Measurements from ENCODE around the gene H1-8.

Gene H1-8

DNA sequence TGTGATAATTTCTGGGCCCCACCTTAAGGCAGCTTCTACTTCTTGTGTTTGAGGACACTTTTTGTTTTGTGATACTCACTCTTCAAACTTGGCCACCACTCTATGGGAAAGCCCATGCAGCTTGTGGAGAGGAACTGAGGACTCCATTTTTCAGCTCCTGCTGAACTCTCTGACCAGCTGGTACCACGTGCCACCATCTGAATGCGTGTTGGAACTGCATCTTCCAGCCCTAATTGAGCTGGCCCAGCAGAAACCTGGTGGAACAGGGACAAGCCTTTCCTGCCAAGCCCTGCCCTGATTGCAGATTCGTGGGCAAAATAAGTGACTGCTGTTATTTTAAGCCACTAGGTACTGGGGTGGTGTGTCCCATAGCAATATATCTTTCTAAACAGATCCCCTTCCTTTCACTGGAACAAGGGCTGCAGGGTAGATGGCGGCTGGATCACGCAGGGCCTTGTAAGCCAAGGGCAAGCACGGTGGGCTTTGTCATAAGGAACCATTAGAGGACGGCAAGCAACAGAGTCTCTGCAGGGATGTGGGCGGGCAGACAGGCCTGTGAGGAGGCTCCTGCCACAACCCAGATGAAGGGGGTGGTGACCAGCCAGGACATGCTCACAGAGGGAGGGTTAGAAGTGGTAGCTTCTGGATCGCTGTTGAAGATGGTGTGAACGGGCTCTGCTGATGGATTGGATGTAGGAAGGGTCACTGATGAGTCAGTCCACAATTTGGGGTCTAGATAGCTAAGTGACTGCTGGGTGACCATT lies 9.5 kb downstream of the H1-8 start:
- ATAC-seq (replicated peaks) (no peak), DNase-seq (no peak)
- Mint-ChIP-seq H3K9me3 (no peaks in the 10 kb centered on the region), H3K36me3 (no peaks in the 10 kb centered on the region), H3K27ac (no peak overlapping the region), H3K4me1 (peaks cover 13 to 20% of the 10 kb centered on the region in 2 donors), H3K27me3 (peaks cover 10 to 26% of the 10 kb centered on the region in 2 donors), H3K4me3 (no peak overlapping the region)

DNA sequence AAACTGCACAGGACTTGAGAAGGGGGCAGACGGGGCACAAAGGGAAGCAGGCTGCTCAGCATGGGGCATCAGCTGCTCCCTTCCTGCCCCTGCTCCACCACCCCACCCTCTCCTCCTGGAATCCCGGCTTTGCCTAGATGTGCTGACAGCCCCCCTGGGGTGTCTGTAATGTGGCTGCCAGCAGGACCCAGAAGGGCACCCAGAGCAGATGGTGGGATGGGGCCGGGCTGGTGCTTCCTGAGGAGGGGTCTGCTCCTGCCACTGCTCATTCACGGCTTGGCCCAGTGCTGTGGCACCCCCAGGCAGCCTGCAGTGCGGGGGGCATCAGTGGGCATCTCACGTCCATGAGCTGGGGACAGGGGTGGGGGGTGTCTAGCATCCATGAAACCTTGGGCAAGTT lies 10.2 kb downstream of the H1-8 start:
- peaks cover 18 to 22% of the 10 kb centered on the region in 2 donors for H3K4me1 Mint-ChIP-seq
- H3K36me3 Mint-ChIP-seq = no peaks in the 10 kb centered on the region
- H3K4me3 Mint-ChIP-seq = no peak overlapping the region
- ATAC-seq (replicated peaks) (no peak), DNase-seq (no peak)
- peaks cover 15 to 32% of the 10 kb centered on the region in 2 donors for H3K27me3 Mint-ChIP-seq
- H3K9me3 Mint-ChIP-seq = no peaks in the 10 kb centered on the region
- no peak overlapping the region for H3K27ac Mint-ChIP-seq

- Mint-ChIP-seq H3K36me3 (no peaks in the 10 kb centered on the region), H3K4me3 (no peak overlapping the region), H3K27me3 (peaks cover 13 to 38% of the 10 kb centered on the region in 2 donors), H3K9me3 (no peaks in the 10 kb centered on the region), H3K4me1 (peaks cover 21 to 28% of the 10 kb centered on the region in 2 donors), H3K27ac (no peak overlapping the region)
- DNase-seq (no peak), ATAC-seq (replicated peaks) (no peak)
These were observed 10.7 kb downstream of the H1-8 start for GRCh38 chr3:129553719-129554118.

DNA sequence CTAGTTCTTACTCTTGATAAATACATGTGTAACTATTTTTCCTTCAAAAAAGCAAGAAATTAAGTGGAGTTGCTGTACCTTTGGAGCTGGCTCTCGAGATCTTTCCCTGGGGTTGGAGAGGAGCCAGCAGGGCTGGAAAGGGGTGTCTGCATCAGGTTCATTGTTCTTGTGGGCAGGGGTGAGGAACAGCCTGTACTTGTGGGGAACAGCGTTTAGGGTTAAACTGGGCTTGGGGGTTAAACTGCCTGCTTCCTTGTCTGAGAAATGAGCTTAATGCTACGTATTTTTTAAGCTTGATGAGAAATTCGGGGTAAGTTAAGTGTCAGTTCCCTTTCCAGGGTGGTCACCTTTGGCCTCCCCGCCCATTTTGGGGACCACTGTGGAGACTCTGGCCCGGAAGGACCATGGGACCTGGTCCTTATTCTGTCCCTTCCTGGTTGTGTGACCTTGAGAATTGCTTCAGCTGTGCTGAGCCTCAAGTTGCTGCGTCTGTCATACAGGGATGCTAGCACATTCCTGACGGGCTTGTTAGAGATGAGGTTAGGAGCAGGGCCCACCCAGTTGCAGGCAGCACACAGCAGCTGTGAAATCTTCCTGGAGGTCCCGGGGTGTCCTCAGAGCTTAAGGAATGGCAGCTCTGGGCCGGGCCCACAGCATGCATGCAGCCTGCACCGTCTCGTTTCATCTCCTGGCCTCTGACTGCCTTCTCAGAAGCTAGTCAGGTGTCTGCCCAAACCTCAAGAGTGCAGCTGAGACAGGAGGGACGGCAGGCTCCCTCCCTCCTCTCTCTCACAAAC lies 11.6 kb downstream of the H1-8 start:
- Mint-ChIP-seq H3K4me1 (peaks cover 21 to 29% of the 10 kb centered on the region in 2 donors), H3K36me3 (no peaks in the 10 kb centered on the region), H3K27ac (no peak overlapping the region), H3K9me3 (no peaks in the 10 kb centered on the region), H3K27me3 (peaks cover 13 to 38% of the 10 kb centered on the region in 2 donors), H3K4me3 (no peak overlapping the region)
- no peak for ATAC-seq (replicated peaks)
- no peak for DNase-seq

DNA sequence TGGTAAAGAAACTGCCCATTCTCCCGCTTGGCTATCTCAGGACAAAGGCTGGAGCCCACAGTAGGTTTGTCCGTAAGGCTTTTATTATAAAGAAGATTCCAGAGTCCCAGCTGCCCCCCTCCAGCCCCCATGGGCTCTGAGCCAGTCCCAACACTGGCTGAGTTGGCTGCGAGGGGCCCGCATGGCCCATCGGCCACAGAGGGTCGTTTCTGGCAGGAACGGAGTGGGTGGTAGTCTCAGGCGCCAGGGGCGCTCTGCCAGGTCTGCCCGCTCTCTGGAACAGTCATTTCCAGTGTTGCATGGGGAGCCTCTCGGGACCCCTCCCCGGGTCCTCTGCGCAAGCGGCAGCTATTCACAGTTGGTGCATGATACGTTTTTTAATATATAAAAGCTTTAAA lies 12.2 kb downstream of the H1-8 start:
- no peak for ATAC-seq (replicated peaks)
- no peaks in the 10 kb centered on the region for H3K36me3 Mint-ChIP-seq
- no peak overlapping the region for H3K4me3 Mint-ChIP-seq
- H3K9me3 Mint-ChIP-seq = no peaks in the 10 kb centered on the region
- DNase-seq = no peak
- H3K27ac Mint-ChIP-seq = no peak overlapping the region
- H3K4me1 Mint-ChIP-seq = peaks cover 21 to 29% of the 10 kb centered on the region in 2 donors
- peaks cover 13 to 38% of the 10 kb centered on the region in 2 donors for H3K27me3 Mint-ChIP-seq

DNA sequence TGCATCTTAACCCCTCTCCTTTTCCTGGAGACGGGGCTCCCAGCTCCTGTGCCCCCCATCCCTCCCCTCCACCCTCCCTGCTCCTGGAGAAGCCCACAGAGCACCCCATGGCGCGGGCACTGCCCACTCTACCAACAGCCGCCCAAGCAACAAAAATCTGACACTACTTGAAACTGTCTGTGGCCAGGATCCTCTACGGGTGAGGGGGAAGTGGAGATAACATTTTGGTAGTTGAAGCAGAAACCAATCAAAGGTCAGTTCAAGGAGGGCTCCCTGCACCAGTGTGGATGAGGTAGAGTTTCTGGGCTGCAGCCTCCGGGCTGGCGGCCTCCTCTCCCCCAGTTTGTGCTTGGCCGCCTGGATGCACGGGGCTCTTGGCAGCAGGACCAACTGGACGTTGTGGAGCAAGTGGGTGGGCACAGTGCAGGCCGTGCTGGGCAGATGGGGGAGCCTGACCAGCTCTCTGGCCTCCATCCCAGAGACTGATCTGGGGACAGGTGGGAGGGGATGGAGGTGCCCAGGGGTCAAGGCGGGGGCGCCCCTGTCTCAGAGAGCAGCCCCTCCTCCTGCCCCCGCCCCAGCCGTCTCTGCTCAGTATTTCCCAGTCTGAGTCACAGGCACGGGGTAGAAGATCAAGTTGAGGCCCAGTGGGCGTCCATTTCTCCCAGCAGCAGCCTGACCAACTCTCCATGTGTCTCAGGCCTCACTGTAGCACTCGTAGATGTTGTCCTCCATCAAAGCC lies 12.8 kb downstream of the H1-8 start:
- no peaks in the 10 kb centered on the region for H3K9me3 Mint-ChIP-seq
- DNase-seq (no peak), ATAC-seq (replicated peaks) (peak; percentile 80 to 87)
- peak overlapping the region; percentile 57 for H3K27ac Mint-ChIP-seq
- H3K4me3 Mint-ChIP-seq = no peak overlapping the region
- H3K36me3 Mint-ChIP-seq = no peaks in the 10 kb centered on the region
- H3K4me1 Mint-ChIP-seq = peaks cover 24 to 34% of the 10 kb centered on the region in 2 donors
- peaks cover 16 to 42% of the 10 kb centered on the region in 2 donors for H3K27me3 Mint-ChIP-seq

DNA sequence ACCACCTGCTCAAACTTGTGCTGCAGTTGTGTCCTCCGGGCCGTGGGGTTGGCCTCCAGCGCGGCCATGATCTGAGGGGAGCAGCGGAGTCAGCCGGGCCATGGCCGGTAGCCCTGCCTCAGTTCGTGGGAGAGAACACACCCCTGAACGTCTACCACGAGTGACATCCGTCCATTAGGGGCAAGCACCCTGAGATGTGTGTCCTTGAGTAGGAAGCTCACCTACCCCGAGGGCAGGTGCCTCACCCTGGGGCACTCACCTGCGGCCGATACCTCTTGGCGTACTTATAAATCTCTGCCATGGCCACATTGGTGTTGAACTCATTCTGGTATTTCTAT lies 13.4 kb downstream of the H1-8 start:
- Mint-ChIP-seq H3K27ac (no peak overlapping the region), H3K4me3 (no peak overlapping the region), H3K4me1 (peaks cover 25 to 36% of the 10 kb centered on the region in 2 donors), H3K9me3 (no peaks in the 10 kb centered on the region), H3K27me3 (peaks cover 18 to 43% of the 10 kb centered on the region in 2 donors), H3K36me3 (no peaks in the 10 kb centered on the region)
- no peak for ATAC-seq (replicated peaks)
- no peak for DNase-seq

DNA sequence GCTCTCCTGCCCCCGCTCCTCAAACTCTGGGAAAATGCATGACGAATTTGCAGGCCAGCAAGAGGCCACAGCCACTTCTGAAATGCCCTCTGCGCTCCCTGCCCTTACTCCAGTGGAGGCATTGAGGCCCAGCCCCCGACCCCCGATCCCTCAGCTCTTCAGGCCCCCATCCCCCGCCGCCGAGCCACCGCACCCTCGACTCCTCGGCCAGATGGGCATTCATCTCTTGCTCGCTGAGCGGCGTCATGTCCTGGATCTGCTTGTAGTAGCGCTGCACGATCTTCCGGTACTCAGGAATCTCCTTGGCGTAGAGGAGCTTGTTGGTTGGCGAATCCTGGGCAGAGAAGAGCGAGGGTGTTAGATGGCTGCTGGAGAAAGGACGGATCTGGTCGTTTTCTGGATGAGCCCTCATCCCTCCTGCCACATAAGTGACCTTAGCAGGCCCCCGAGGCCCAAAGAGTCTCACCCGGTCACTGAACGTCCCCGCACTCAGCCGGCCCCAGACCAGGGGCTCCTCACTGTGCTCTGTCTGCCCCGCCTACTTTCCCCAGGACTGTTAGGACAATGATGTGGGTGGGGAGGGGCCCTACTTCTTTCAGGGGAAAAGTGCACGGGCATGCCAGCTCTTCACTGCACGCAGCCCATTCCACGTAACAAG lies 14.0 kb downstream of the H1-8 start:
- H3K4me3 Mint-ChIP-seq = no peak overlapping the region
- no peaks in the 10 kb centered on the region for H3K9me3 Mint-ChIP-seq
- H3K27ac Mint-ChIP-seq = no peak overlapping the region
- H3K36me3 Mint-ChIP-seq = no peaks in the 10 kb centered on the region
- peaks cover 25 to 36% of the 10 kb centered on the region in 2 donors for H3K4me1 Mint-ChIP-seq
- no peak for DNase-seq
- H3K27me3 Mint-ChIP-seq = peaks cover 18 to 43% of the 10 kb centered on the region in 2 donors
- no peak for ATAC-seq (replicated peaks)

DNA sequence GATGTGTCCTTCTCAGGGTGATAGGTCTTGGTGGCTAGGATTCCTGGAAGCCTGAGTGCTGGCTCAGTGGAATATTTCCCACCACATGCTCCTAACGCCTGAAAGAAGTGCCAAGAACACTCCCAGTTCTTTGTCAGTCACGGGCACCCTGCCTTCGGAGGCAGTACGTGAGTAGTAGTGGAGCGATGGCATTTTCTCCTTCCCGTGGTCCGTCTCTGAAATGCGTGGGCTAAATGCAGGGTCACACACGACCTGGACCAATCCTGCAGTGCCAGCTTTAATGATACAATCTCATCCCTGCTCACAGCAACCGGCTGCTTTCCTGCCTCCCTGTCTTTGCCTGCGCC lies 14.5 kb downstream of the H1-8 start:
- H3K9me3 Mint-ChIP-seq = no peaks in the 10 kb centered on the region
- no peak overlapping the region for H3K4me3 Mint-ChIP-seq
- no peak overlapping the region for H3K27ac Mint-ChIP-seq
- ATAC-seq (replicated peaks) (no peak), DNase-seq (no peak)
- H3K4me1 Mint-ChIP-seq = peaks cover 25 to 36% of the 10 kb centered on the region in 2 donors
- H3K27me3 Mint-ChIP-seq = peaks cover 18 to 42% of the 10 kb centered on the region in 2 donors
- H3K36me3 Mint-ChIP-seq = no peaks in the 10 kb centered on the region

DNA sequence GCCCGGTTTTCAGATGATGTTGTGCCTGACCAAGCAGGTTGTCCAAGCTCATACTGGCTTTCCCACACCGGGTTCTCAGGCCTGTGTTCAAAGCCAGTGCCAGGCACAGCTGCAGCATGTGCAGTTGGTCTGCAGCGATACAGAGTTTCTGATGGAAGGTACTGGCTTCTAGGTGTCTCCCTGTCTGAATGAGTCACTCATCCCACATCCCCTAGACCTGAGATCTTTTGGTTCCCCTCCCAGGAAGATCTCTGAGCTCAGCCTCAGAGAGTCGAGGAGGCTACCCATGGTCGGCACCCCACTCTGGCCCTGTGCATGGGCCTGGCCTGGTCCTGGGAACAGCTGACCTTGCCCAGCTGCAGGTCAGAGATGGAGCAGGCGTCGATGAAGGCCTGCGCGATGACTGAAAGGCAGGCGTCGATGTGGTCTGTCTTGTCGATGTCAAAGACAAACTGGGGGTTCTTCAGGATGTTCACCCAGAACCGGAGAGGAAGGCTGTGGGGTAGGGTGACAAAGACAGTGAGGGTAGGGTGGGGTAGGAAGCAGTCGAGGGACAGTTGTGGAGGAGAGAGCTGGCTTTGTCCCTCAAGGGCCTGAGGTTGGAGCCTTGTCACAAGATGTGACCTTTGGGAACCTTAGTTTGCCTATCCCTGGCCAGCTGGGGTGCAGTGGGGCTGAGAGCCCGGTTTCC lies 15.3 kb downstream of the H1-8 start:
- H3K4me1 Mint-ChIP-seq = peaks cover 25 to 36% of the 10 kb centered on the region in 2 donors
- DNase-seq = no peak
- no peaks in the 10 kb centered on the region for H3K36me3 Mint-ChIP-seq
- no peaks in the 10 kb centered on the region for H3K9me3 Mint-ChIP-seq
- H3K4me3 Mint-ChIP-seq = no peak overlapping the region
- H3K27ac Mint-ChIP-seq = peak overlapping the region; percentile 78
- H3K27me3 Mint-ChIP-seq = peaks cover 13 to 37% of the 10 kb centered on the region in 2 donors
- ATAC-seq (replicated peaks) = peak in 1 of 2 donors; percentile 24

- Mint-ChIP-seq H3K4me3 (no peak overlapping the region), H3K36me3 (no peaks in the 10 kb centered on the region), H3K4me1 (peaks cover 25 to 36% of the 10 kb centered on the region in 2 donors), H3K9me3 (no peaks in the 10 kb centered on the region), H3K27me3 (peaks cover 13 to 37% of the 10 kb centered on the region in 2 donors), H3K27ac (no peak overlapping the region)
- DNase-seq = no peak
- no peak for ATAC-seq (replicated peaks)
These were observed 16.0 kb downstream of the H1-8 start for GRCh38 chr3:129558772-129559564.

DNA sequence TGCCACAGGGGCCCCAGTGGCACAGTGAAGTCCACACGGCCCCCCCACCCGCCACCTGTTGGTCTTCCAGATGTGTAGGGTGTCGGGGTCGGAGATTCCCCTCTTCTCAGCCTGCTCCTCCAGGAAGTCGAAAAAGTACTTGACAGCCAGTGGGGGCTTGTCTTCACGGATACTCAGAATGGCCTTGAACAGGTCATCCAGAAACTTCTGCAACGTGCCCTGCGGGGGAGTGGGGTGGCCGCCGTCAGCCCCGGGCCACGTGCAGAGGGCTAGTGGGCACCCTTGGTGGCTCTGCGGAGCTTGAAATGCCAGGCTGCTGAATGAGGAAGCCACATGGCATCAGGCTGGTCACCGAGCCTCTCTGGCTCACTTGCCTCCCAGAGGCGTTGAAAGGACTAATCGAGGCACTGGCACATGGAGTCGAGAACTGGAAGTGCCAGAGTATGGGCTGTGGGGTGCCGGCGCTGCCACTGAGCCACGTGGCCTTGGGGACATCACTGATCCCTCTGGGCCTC lies 16.6 kb downstream of the H1-8 start:
- Mint-ChIP-seq H3K27me3 (peaks cover 13 to 31% of the 10 kb centered on the region in 2 donors), H3K9me3 (no peaks in the 10 kb centered on the region), H3K4me1 (peaks cover 21 to 29% of the 10 kb centered on the region in 2 donors), H3K36me3 (no peaks in the 10 kb centered on the region), H3K27ac (no peak overlapping the region), H3K4me3 (no peak overlapping the region)
- DNase-seq = no peak
- no peak for ATAC-seq (replicated peaks)

DNA sequence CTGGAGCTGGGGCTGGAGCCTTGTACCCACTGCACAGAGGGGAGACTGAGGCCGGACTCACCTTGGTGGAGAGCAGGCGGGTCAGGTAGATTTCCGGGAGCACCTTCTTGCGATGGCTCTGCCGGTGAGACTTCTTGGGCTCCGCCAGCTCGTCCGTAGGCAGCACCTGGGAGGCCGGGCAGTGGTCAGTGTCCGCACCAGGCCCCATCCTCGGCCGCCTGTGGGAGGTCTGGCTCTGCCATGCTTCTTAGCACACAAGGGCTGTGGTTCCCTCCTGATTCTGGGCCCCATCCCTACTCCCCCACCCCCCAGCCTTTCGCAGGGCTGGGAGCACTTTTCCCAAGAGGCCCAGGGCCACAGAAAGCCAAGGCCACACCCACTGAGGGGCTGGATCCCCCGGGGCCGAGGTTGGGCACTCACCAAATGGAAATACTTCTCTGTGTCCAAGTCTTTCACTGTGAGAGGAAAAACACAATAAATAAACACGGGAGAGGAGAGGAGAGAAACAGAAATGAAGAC lies 17.4 kb downstream of the H1-8 start:
- Mint-ChIP-seq H3K36me3 (no peaks in the 10 kb centered on the region), H3K4me1 (peaks cover 17 to 24% of the 10 kb centered on the region in 2 donors), H3K27ac (no peak overlapping the region), H3K27me3 (peaks cover 13 to 26% of the 10 kb centered on the region in 2 donors), H3K4me3 (no peak overlapping the region), H3K9me3 (no peaks in the 10 kb centered on the region)
- ATAC-seq (replicated peaks) = no peak
- no peak for DNase-seq
